HG03469 (cell line): ENCODE measurements around the gene CHN2.

ENCODE experiments used
- ATAC-seq: cut with Tn5 transposase; IDR thresholded peaks from one replicate; pipeline ENCODE4 v1.9.1; 2021; ENCODE audit warnings: mild to moderate bottlenecking, moderate library complexity, moderate number of reproducible peaks; ENCODE audit not compliant: unreplicated experiment

CHN2 gene

DNA sequence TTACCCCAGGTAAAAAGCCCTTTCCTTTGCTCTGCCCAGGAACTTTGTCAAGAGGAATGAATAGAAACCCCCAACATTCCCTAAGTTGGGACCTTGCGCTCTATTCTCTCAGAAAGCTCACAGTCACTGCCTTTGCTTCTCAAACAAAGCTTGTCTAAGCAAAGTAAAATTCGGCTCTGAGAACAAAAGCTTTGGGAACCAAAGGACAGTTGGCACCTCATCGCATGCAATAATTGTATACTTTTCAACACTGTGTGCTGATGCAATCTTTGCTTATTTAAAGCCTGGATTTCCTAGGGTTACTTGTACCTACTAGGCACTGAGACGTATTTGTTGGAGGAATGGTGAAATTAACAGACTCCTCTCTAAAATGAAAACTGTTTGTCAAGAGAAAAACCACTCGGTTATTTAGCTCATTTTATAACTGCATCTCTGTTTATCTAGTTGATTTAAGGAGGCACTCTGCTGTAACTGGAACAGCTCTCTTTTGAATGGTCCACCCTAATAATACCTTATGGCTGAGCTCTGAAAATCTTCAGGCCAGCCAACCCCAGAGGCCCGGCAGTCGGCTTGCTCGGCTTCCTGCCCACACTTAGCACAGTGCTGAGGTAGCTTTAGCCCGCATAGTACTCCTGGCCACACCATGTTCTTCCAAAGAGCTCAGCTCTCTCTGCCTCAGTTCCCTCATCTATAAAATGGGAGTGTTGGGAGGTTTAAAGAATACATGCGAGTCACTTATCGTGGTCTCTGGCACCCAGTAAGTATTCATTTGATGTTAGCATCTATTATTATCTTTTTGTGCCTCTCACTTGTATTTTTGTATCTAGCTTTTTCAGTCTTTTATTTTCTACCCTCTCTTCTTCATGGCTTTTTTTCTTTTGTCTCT, 288.9 kb downstream of the CHN2 start:
- ATAC-seq, result no peak

DNA sequence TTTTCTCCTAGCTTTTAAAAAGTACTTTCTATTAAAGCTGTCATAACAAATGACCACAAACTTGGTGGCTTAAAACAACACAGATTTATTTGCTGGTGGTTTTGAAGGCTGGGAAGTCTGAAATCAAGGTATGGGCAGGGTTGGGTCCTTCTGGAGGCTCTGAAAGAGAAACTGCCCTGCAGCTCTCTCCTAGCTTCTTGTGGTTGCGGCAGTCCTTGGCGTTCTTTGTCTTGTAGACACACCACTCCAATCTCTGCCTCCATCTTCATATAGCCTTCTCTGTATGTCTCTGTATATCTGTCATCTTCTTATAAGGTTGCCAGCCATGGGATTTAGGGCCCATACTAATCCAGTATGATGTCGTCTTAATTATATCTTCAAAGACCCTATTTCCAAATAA, 289.7 kb downstream of the CHN2 start:
- ATAC-seq, result no peak

DNA sequence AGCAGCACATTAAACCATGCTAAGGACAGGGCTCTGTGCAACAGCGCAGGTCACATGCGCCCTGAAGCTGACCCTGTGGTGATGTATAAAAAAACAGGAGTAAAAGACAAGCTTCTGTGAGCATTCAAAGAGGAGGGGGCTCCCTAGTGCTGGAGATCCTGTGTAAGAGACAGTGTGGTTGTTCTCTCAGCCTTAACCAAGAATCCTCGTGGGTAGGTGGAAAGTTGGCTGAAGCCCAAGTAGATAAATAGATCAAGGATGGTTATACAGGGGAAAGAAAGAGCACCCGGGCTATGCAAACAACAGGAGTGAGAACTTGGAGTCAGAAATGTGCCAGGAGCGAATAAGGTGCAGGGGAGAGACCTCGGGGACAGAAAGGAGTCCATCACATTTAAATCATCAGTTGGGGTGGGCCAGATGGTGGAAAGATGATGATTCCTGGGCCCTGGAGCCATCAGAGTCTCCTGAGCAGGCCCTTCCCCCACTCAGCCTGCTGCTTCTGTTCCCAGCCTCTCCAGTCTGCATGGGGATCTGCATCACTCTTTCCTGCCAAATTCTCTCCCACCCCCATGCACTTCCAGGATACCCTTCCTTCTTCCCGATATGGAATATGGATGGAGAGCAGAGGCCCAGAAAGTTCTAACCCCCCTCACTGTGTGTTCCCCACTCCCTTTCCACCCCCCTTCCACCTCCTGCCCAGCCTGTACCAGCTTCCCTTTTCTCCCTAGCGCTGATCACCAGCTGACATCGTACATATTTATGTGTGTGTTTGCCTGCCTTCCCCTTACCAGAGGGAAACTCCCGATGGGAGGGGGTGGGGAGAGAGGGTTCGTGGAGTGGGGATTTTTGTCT, 291.0 kb downstream of the CHN2 start:
- ATAC-seq, result no peak

DNA sequence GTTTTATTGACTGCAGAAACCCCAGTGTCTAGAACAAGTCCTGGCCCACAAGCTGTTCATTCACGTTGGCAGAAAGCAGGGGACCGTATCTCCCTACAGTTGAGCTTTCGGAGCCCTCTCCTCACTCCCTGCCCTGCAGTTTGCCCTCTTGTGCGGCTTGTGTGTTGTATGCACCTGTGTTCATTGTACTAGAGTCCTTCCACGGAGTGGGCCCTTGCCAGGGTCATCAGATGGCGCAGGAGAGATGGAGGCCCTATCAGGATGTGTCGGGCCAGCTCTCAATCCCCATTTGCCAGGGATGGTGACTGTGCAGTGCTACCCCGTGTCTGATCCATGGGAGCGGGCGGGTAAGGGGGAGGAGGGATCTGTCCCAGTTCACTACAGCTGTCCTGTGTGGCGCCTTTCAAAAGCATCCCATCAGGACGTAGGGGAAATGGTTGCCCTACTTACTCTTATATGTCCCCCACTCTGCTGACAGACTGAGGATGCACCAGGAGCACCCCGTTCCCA, 291.7 kb downstream of the CHN2 start:
- ATAC-seq, result no peak

DNA sequence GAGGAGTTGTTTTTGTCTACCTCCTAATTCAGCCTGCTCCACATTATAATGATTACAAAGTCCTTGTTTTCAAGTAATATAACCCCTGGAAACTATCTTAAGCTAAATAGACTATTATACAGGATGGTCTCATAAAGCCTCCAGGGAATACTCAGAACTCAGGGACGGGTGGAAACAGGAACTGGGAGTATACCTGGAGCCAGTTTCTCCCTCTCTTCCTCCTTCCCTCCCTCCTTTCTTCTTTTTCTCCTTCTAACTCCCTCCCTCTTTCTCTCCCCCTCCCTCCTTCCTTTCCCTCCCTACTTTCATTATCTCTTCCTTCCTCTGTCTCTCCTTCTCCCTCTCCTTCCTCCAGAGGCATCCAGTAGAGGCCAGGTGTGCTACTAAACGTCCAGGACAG, 292.8 kb downstream of the CHN2 start:
- ATAC-seq, result no peak

DNA sequence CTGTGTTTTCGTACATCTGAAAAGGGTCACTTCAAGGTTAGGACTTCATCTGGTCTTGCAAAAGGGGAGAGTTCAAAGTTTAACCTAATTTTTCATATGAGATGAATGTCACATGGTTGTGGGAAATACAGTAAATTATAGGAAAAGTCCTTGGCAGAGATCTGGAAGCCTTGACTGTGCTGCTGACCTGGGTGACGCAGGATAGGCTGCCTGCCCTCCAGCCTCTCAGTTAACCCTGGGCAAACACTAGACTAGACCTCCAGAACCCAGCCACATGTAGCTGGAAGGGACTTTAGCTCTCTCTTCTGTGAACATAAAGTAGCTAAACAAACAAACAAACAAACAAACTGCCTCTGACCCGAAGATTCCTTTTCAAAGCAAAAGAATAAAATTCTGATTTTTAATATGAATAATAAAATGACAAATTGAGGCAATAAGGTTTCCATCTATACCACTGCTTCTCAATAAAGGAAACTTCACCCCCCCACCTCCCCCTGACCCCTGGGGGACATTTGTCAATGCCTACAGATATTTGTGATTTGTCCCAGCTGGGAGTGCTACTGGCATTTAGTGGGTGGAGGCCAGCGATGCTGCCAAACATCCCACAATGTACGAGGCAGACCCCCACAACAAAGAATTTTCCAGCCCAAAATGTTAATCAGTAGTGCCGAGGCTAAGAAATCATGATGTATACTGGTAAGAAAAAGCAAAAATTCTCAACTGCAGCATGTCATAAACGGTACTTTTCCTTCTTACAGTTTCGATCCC, 293.8 kb downstream of the CHN2 start:
- no peak for ATAC-seq

DNA sequence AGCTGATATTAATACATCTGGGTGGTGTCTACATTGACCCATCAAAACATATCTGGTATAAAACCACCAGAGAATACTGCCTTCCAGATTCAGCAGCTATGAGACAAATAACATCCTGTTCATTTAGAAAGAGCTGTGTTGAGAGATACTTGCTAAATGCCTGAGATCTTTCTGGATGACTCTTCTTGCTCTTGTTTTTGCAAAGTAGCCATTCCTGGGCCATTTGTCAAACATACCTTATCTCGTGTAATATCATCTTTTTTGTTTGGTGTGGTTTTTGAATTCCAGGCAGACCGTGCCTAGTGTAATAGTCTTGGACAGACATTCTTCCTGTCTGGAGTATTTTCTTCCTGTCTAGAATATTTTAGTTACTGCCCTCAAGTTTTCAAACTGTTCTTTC, 294.4 kb downstream of the CHN2 start:
- ATAC-seq, result no peak

DNA sequence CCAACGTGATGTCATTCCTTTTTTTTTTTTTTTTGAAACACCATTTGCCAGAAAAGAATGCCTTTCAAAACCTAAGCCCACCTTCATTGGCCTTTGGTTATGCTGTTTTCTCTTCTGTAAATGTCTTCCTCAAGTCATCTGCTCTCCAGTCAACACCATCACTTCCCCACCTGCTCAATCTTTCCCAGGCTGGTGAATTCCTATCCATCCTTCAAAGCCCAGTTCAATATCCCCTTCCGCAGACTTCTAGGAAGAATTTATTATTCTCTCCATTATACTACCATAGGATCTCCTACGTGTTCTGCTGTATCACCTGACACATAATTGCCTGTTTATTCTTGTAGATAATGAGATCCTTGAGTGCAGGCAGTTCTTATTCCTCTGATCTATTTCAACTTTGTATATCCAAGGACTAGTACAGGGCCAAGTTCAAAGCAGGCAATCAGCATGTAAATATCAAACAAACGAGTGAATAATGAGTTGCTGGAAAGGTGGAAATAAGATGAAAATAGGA, 295.6 kb downstream of the CHN2 start:
- ATAC-seq, result no peak

DNA sequence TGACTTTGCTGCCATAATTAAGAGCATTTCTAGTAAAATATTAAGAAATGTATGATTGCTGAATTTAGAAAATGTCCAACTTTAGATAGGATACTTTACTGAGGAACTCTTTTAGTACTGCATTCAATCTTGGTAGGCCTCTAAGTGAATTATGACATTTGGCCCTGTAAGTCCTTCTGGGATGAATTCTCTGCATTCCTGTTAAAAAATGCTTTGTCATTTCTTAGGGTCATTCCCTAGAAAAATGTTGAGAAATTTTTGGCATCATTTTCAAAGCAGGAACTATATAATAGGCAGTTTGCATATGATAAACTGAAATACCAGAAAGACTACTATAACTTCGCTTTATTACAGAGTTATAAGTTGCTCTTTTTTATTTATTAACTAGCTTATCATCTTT, 299.8 kb downstream of the CHN2 start:
- ATAC-seq, result no peak

DNA sequence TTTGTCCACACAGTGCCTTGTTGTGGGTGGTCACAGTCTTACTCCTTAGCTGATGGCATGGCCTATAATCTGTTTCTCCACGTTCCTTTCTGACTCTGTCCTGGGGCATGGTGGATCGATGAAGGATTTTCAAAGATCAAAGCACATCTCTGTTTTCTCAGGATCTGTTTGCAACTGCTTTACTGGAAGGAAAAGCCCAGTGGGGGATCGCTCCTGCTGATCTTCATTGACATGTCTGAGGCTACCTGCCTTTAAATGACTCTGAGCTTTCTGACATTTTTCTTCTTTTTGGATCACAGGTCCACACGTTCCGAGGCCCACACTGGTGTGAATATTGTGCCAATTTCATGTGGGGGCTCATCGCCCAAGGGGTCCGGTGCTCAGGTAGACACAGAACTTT, 301.1 kb downstream of the CHN2 start:
- no peak for ATAC-seq

DNA sequence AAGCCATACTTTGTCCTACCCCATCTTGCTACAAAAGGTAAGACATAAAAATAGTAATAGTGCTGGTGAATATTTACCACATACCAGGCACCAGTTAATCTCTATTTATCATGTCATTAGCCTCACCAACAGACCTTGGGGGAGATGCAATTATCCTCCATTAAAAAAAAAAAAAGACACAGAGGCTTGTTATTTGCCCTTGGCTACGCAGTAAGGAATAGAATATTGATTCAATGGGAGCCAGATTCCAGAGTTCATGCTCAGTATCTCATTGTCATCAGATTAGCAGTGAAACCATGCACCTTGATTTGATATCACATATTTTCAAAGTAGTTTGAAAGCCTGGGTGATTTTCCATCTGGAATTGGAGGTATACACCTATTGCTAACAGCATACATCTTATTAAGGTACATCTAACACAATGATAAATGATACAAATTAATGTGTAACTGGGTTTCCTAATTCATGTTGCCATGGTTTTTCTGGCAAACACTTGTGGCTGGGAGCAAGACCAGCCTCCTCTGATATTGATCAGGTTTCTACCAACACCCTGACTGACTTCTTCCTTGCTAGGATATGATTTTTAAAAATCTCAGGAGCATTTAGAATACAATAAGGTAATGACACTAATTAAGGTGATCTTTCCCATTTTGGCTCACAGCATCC, 301.9 kb downstream of the CHN2 start:
- no peak for ATAC-seq

DNA sequence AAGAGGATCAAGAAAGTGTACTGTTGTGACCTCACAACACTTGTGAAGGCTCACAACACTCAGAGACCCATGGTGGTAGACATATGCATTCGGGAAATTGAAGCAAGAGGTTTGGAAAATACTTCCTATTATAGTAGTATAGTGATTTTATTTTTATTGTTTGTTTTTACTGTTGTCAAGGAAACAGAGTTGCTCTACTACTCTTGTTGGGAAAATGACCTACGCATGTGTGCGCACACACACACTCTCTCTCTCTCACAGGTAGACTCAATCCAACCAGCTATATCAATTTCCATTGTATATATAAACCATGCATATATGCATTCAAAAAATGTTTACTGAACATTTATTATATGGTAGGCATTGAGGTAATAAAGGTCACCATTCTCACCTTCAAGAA, 305.4 kb downstream of the CHN2 start:
- ATAC-seq, result no peak

DNA sequence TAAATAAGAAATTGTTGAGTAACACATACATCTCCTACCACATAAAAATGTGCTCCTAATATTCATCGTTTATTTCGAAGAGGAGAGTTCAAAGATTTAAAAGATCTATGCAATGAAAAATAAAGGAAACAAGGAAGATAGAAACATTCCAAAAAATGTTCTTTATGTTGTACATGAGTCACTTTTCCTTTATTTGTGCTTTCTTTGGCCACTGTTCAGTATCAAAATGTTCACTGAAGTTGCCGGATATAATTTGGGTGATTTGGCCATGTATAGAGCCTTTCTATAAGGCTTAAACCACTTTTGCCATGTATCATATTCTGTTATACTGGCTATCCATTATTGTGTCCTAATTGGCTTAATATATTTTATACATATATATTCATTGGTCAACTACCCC, 306.1 kb downstream of the CHN2 start:
- no peak for ATAC-seq

DNA sequence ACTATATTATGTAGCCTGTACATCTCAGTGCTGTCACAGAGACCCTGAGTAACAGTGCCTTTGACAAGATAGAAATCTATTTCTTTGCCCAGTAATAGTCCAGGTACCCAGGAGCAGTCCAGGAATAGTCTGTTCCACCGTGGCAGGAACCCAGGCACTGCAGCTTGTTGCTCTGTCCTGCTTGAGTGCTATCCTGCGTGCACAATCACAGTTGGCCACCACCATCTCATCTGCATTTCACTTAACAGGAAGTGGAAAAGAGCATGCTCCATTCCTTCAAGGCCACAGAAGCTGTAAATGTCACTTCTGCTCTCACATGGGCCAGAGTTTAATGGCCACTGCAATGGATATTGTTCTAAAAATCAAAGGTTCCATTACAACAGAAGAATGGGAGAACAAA, 307.6 kb downstream of the CHN2 start:
- ATAC-seq, result no peak

DNA sequence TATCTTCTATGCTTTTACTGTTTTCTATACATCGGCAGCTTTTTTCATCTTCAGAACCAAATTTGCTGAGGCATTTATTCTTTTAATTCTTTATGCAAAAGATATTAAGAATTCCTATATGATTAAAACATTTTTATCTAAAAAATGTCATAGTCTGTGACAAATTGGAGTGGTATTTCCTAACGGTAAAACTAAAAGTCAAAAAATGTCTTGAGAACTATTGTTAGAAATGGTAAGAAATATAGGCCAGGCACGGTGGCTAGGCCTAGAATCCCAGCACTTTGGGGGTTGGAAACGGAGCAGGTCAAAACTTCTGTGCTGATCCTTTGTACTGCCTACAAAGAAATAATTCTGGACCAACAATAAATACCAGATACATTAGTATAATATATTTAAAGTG, 311.4 kb downstream of the CHN2 start:
- no peak for ATAC-seq

DNA sequence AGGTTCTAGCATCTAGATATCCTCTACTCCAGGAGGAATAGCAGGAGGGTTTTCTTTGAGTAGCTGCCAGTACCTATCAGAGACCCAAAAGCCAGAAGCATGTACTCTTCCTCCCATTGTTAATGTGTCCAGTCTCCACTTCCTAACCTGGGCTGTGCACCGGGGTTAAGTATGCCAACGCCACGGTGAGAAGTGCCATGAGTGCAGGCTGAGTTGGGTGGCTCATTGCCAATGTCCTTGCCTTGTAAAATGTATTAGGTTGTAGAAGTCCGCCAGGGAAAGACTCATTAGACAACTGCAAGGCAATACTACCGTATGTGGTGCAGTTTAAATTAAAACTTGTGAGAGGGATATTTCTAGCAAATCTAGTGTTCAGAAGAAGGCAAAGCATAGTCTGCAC, 314.0 kb downstream of the CHN2 start:
- no peak for ATAC-seq

DNA sequence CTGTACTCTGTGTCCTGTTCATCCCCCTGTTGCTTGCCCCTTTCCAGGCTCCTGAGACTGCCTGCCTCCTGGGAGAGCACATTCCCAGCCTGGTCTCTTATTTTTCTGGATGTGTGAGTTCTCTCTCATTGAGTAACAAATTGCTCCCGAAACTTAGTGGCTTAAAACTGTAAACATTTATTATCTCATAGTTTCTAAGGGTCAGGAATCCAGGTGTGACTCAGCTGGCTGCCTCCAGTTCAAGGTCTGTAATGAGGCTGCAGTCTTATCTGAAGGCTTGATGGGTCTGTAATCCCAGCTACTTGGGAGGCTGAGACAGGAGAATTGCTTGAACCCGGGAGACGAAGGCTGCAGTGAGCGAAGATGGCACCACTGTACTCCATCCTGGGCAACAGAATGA, 315.5 kb downstream of the CHN2 start:
- no peak for ATAC-seq

DNA sequence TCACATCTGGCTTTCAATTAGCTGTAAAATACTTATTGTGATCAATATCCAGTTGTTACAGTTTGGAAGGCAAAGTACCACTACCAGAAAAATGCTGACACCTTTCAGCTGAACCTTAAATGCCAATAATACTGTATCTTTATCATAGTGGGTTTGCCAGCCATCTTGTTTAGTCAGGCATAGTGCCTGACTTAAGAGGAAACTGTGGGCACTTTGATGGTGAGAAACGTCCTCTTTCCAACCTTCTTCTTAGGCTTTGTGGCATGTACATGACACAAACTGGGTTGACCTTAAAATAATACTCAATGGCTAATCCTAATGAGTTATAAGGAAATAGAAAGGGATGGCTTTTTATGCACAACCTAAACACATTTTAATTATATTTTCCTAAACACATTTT, 316.8 kb downstream of the CHN2 start:
- ATAC-seq, result no peak

DNA sequence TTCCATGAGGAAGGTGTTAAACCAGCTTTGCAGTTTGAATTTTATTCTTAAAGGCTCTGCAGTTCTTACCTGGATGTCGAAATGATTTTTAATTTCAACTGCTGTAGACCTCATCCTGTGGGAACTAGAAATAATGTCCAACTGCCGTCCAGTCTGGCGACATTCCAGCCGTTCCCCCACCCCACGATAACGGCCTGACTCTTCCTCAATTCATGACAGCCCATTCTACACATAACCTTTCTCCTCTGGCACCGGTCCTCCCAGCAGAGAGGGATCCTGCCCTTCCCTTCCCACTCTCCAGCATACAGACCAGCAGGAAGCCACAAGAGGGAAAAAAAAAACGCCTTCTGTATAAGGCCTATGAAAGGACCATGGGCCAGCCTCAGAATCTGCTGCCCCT, 317.3 kb downstream of the CHN2 start:
- ATAC-seq, result no peak

DNA sequence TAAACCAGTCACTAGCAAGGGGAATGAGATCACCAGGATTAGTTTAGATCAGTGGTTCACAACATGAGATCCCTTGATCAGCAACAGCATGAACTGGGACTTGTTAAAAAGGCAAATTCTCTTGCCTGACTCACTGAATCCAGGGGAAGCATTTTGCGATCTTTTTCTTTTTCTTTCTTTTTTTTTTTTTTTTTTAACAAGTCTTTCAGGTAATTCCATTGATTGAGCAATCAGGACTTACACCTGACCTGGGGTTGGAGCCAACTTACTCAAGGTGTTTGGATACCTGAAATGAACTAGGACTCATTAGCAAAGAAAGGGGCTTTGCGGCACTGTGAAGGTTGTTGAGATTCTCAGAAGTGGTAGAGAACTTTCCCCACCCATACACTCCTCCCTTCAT, 321.9 kb downstream of the CHN2 start:
- no peak for ATAC-seq
